Liver (tissue), 3 donors: ENCODE results near the gene ZC3H12C.

ENCODE experiments used
- CTCF ChIP-seq: fragments of 150-350 bp; IDR thresholded peaks from 2 replicates; pipeline ENCODE4 v1.5.1; 2017; ENCODE audit warnings: improper control_type of control experiment, low read depth, low read length; ENCODE audit not compliant: missing input control
- EGR1 ChIP-seq, 2 donors: IDR thresholded peaks; 2 replicates each; pipeline ENCODE4 v1.6.1; 2016 to 2018; ENCODE audit warnings: antibody characterized with exemption in 2 of 2, low read depth in 2 of 2
- GABPA ChIP-seq, 2 donors: IDR thresholded peaks in 1 of 2; conservative IDR thresholded peaks in 1 of 2; 2 replicates each; pipeline ENCODE4 v1.6.1; 2016; ENCODE audit warnings: antibody characterized with exemption in 2 of 2, mild to moderate bottlenecking in 1 of 2, moderate library complexity in 1 of 2
- JUND ChIP-seq, 2 donors: IDR thresholded peaks; 2 replicates each; pipeline ENCODE4 v1.6.1; 2016; ENCODE audit warnings: antibody characterized with exemption in 2 of 2
- RAD21 ChIP-seq, 2 donors: IDR thresholded peaks; 2 replicates each; pipeline ENCODE4 v1.6.1; 2016; ENCODE audit warnings: antibody characterized with exemption in 2 of 2, mild to moderate bottlenecking in 2 of 2
- SP1 ChIP-seq: IDR thresholded peaks from 2 replicates; pipeline ENCODE4 v1.6.1; 2018; ENCODE audit warnings: antibody characterized with exemption, mild to moderate bottlenecking
- TAF1 ChIP-seq: conservative IDR thresholded peaks from 2 replicates; pipeline ENCODE4 v1.6.1; 2016; ENCODE audit warnings: antibody characterized with exemption, mild to moderate bottlenecking
- ZBTB33 ChIP-seq: IDR thresholded peaks from 2 replicates; pipeline ENCODE4 v1.6.1; 2016; ENCODE audit warnings: antibody characterized with exemption
- TF ChIP-seq, protein P1 (sequence below): IDR thresholded peaks from 2 replicates; pipeline ENCODE4 v1.6.1; 2016; ENCODE audit warnings: antibody characterized with exemption
- TF ChIP-seq, protein P2 (sequence below): IDR thresholded peaks from 2 replicates; pipeline ENCODE4 v1.6.1; 2016; ENCODE audit warnings: antibody characterized with exemption
- donor health status: healthy.
- donor health status: healthy.

DNA sequence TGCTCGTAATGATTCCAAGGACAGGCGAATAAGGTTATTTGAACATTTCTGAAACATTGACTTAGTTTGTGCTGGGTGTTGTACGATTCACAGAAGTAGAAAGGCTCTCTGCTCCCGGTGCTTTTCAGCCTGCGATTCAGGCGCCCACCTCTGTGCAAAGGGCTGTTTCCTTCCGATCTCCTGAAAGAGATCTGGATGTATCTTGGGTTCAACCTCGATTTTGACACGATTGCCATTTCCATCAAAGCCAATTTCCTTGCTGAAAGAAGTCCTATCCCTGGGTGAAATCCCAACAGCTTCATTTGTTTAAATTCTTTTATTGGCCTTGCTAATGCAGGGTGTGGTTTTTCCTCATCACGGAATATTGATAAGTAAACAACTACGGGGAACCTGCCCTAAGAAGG is 1.1 kb upstream of the ZC3H12C start:
- TF ChIP-seq CTCF: no peak
- no peak for TF ChIP-seq RAD21 (IDR thresholded peaks at IDR 0.05)
- TF ChIP-seq TAF1: no peak
- TF ChIP-seq, protein P1, sequence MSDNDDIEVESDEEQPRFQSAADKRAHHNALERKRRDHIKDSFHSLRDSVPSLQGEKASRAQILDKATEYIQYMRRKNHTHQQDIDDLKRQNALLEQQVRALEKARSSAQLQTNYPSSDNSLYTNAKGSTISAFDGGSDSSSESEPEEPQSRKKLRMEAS: no peak
- no peak for TF ChIP-seq SP1
- TF ChIP-seq JUND (IDR thresholded peaks at IDR 0.05): no peak
- TF ChIP-seq, protein P2, sequence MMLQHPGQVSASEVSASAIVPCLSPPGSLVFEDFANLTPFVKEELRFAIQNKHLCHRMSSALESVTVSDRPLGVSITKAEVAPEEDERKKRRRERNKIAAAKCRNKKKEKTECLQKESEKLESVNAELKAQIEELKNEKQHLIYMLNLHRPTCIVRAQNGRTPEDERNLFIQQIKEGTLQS: no peak
- no peak for TF ChIP-seq GABPA (IDR thresholded peaks at IDR 0.05 in 1 of 2, conservative IDR thresholded peaks at IDR 0.05 in 1 of 2)
- TF ChIP-seq ZBTB33: no peak
- no peak for TF ChIP-seq EGR1 (IDR thresholded peaks at IDR 0.05; ENCODE audit: low read depth in 2 of 2)
